ENCODE data around the gene BUB1B.
A peak's percentile ranks its signal among the peaks of the same experiment; 100 is the strongest.

BUB1B gene

GRCh38 chr15:40183636-40184463 lies 23.0 kb downstream of the BUB1B start:
- no peak for DNase-seq (ENCODE audit: low read depth, low spot score)

DNA sequence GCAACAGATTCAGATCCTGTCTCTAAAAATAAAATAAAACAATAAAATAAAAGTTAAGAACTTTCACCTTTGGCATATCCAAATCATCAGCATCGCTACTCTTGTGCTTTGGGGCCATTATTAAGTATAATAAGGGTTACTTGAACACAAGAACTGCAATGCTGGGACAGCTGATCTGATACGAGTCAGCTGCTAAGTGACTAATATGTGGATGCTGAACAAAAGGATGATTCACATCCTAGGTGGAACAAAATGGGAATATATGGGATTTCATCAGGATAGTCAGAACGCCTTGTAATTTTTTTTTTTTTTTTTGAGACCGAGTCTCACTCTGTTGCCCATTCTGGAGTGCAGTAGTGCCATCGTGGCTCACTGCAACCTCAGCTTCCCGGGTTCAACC lies 29.7 kb downstream of the BUB1B start:
- no peak for DNase-seq (ENCODE audit: low read depth, low spot score)

GRCh38 chr15:40192942-40193341 lies 32.1 kb downstream of the BUB1B start:
- DNase-seq (ENCODE audit: low read depth, low spot score), result no peak

DNA sequence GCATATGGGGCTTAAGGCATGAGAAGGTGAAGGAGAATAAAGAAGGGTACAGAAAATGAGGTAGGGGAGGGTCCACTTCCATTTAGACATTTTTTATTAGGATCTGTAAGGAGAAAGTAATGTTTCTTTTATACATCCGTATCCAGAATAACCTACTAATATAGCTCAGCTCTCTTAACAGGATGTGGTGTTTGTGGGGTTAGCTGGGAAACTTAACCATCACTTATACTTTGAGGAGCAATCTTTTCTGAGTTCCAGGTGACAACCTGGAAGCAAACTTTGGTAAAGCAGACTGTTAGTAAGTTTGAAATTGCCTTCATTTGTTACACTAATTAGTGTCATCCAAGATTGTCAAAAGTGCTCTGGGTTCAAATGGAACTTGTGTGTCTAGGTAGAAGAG lies 36.6 kb downstream of the BUB1B start:
- no peak for DNase-seq (ENCODE audit: low read depth, low spot score)

GRCh38 chr15:40198355-40199085 lies 37.7 kb downstream of the BUB1B start:
- DNase-seq (ENCODE audit: low read depth, low spot score), result no peak

- no peak for DNase-seq (ENCODE audit: low read depth, low spot score)
Observed at GRCh38 chr15:40204100-40204499, 43.2 kb downstream of the BUB1B start.

DNA sequence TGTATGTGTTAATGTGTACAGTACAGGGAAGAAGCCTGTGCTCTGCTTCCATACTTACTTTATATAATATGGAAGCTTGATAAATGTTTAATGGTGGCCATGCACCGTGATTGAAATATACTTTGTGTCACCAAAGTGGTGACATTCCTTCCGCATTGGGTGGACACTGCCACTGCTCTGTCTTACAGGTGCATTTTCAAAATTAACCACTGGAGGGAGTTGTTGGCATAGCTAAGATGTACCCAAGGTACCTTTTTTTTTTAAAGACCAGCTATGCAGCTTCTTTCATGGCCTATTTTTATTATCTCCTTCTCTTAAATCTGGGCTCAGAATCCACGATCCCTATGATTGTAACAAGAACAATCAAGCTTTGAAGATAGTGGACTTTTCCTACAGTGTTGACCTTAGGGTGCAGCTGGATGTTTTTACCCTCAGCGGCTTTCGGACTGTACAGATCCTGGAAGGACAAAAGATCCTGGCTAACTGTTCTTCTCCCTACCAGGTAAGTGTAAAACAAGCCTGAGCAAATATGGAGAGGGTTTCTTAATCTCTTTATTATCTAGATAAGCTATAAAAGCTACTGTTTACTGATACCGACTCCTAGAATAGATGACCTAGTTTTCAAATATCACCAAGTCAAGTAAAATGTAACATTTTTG lies 56.4 kb downstream of the BUB1B start:
- peak; percentile 18 for DNase-seq (ENCODE audit: low read depth, low spot score)

DNA sequence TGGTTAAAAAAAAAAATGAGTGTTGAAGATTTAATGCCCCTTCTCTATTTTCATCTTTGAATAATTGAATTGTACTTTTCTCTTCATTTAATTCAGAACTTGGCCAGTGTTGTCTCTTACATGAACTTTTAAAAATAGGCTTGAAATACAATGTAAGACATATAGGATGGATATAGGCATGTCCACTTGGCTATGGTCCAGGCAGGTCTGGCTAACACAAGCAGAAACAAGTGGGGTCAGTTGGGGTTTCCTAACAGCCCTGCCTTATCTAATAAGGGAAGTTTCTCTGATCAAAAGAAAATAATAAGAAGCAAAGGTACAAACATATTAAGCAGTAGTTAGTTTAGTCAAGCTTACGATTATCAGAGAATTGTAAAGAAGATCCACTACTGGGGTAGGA lies 58.9 kb downstream of the BUB1B start:
- no peak for DNase-seq (ENCODE audit: low read depth, low spot score)

DNA sequence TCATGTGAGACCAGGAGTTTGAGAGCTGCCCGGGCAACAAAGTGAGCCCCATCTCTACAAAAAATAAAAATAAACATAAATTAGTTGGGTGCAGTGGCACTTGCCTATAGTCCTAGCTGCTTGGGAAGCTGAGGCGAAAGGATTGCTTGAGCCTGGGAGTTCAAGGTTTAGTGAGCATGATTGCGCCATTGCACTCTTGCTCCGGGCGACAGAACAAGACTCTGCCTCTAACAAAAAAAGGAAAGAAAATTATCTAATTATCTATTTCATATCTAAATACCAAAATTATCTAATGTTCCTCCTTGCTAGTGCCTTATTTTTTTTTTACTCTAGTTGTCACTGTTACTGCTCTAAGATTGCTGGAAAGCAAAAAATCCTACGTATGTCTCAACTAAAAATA lies 61.3 kb downstream of the BUB1B start:
- DNase-seq (ENCODE audit: low read depth, low spot score), result no peak

- no peak for DNase-seq (ENCODE audit: low read depth, low spot score)
Observed at GRCh38 chr15:40226736-40227135, 65.9 kb downstream of the BUB1B start.

GRCh38 chr15:40229316-40229715 lies 68.4 kb downstream of the BUB1B start:
- DNase-seq (ENCODE audit: low read depth, low spot score), result no peak

- DNase-seq (ENCODE audit: low read depth, low spot score), result no peak
Observed at GRCh38 chr15:40229956-40230355, 69.1 kb downstream of the BUB1B start.

GRCh38 chr15:40232625-40233070 lies 71.8 kb downstream of the BUB1B start:
- DNase-seq (ENCODE audit: low read depth, low spot score), result no peak

DNA sequence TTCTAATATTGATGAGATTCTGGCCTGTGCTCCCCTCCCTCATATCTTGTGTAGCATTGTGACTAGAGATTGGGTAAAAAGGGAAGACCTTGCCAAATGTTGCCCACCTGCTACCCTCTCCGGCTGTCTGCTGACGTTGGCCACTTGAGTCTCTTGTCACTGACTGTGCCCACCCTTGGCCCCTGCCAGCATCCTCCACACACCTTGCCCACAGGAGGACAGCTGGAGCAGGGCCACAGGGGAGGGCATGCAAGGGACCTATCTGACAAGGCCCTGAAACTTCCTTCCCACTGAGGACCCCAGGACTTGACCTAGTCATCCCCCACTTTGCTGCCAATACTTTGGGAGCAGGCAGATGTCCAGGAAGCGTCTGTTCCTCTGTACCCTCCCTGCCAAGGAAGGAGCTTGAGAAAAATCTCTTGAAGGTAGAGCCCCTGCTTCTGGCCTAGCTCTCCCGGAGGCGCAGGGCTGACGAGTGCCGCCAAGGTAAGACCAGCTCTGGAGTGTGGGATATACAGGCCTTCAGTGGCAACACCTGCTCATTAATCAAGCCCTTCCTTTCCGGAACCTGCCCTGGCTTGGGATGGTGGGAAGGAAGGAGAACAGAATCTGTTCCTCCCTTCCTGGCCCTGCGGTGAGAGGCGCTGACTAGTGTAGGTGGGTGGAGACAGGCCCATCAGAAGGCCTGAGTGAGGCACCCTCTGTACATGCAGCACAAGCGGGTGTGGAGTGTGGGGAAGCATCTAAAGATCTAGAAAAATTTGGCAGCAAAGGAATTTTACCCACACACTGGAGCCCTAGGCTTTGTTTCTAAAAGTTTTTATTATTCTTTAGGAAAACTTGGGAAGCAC lies 73.1 kb downstream of the BUB1B start:
- no peak for DNase-seq (ENCODE audit: low read depth, low spot score)

DNA sequence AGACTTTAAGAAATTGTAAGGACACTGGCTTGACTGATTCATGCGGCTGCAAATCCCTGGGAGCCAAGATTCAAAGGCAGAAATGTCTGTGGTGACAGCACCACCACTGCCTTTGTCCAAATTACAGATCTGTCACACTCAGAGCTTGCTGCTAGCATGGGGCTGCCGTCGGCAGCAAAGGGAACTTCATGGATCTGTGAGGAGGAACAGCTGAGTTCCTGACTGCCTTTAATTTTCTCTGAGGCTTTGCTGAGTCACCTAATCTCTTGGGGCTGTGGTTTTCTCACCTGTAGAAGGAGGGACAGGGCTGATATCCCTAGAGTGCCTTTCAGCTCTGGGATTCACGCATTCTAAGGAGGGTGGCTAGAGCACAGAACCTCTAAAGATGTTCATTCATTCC lies 73.9 kb downstream of the BUB1B start:
- no peak for DNase-seq (ENCODE audit: low read depth, low spot score)

GRCh38 chr15:40235201-40235885 lies 74.5 kb downstream of the BUB1B start:
- no peak for DNase-seq (ENCODE audit: low read depth, low spot score)

GRCh38 chr15:40238532-40239403 lies 77.9 kb downstream of the BUB1B start, which contains the start of gene PAK6:
Gene PAK6, plus strand, starts transcription at chr15:40239063. Its CDS starts 25,723 bp downstream, at chr15:40264786.
- DNase-seq (ENCODE audit: low read depth, low spot score), result no peak

DNA sequence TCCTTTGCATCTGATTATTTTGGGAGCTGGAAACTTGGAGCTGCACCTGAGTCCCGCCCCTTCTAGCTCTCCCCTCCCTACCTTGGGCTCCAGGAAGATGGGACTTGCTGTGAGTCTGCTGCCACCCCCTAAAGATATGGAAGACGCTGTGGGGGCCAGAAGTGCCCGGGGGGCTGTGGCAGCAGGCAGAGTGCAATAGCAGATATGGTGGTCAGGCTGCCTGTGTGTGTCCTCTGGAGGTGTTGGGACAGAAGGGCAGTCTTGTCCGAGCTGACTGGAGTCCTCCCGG lies 78.5 kb downstream of the BUB1B start:
- DNase-seq (ENCODE audit: low read depth, low spot score), result no peak

GRCh38 chr15:40239693-40240618 lies 79.1 kb downstream of the BUB1B start:
- DNase-seq (ENCODE audit: low read depth, low spot score), result no peak
